Spleen (tissue), 11 donors: ENCODE measurements around the gene GSTT4. TPM values are rescaled to one million over a fixed set of nuclear protein-coding genes. Genes with fewer than 3 reads are reported as not detected.

Source experiments
- DNase-seq: peaks from one replicate; pipeline ENCODE4 v3.0.0-alpha.2; 2020
- H3K27ac ChIP-seq, 8 donors: fragments of 200-600 bp; sonication (generic) in 7 of 8; 1 replicate in 4 of 8; 2 replicates in 4 of 8; pipeline versions ENCODE4 v1.5.0 to v1.8.0; 2016 to 2021; ENCODE audit warnings: inconsistent platforms in 4 of 8, mild to moderate bottlenecking in 4 of 8, moderate library complexity in 1 of 8
- H3K27me3 ChIP-seq, 7 donors: fragments of 200-600 bp; sonication (generic) in 6 of 7; replicated peaks in 1 of 7; 1 replicate in 4 of 7; 2 replicates in 3 of 7; pipeline versions ENCODE4 v1.5.0 to v1.8.0; 2016 to 2021; ENCODE audit warnings: inconsistent platforms in 3 of 7, mild to moderate bottlenecking in 1 of 7
- H3K36me3 ChIP-seq, 6 donors: fragments of 200-600 bp; sonication (generic) in 5 of 6; 1 replicate in 4 of 6; 2 replicates in 2 of 6; pipeline versions ENCODE4 v1.5.0 to v1.8.0; 2016 to 2021; ENCODE audit warnings: inconsistent platforms in 2 of 6
- H3K4me1 ChIP-seq, 6 donors: fragments of 200-600 bp; sonication (generic) in 5 of 6; 1 replicate in 3 of 6; 2 replicates in 3 of 6; pipeline versions ENCODE4 v1.5.0 to v1.8.0; 2016 to 2021; ENCODE audit warnings: inconsistent platforms in 3 of 6
- H3K4me3 ChIP-seq, 8 donors: fragments of 200-600 bp; sonication (generic) in 7 of 8; 1 replicate in 4 of 8; 2 replicates in 4 of 8; pipeline versions ENCODE4 v1.5.0 to v1.8.0; 2016 to 2021; ENCODE audit warnings: inconsistent platforms in 4 of 8, mild to moderate bottlenecking in 4 of 8, moderate library complexity in 2 of 8
- H3K9me3 ChIP-seq, 8 donors: fragments of 200-600 bp; sonication (generic) in 7 of 8; 1 replicate in 4 of 8; 2 replicates in 4 of 8; pipeline versions ENCODE4 v1.5.0 to v1.8.0; 2016 to 2021; ENCODE audit warnings: inconsistent platforms in 4 of 8
- POLR2A ChIP-seq, 3 donors: fragments of 450-650 bp; IDR thresholded peaks; one replicate each; pipeline ENCODE4 v1.5.1; 2017; ENCODE audit warnings: antibody characterized with exemption in 3 of 3, mild to moderate bottlenecking in 1 of 3
- POLR2AphosphoS5 ChIP-seq, 3 donors: sonication (generic); formaldehyde crosslinking; IDR thresholded peaks; one replicate each; pipeline ENCODE4 v1.5.1; 2017; ENCODE audit warnings: antibody characterized with exemption in 3 of 3
- WGBS, 5 donors: extraction: QIAGEN DNeasy Blood & Tissue Kit in 3 of 5; methylation state at CpG; one replicate each; pipeline versions ENCODE4 v1.1.5 to v1.1.7; 2013 to 2018; 5-methylcytosine and 5-hydroxymethylcytosine counted together
- intact Hi-C: fragments of 100-400 bp; cut with DNase I; formaldehyde crosslinking; loops from one replicate; pipeline ENCODE4 v1.15.0; 2023; ENCODE audit warnings: low total_unique reads
- polyA plus RNA-seq, 3 donors: library from polyadenylated mRNA; stranded (reverse); fragments of 200-250 nt; gene quantifications; one replicate each; pipeline ENCODE4 v1.2.1, GENCODE V29; 2013
- total RNA-seq, 7 donors: library from RNA; depleted of rRNA in 3 of 7; stranded (reverse); fragments of >200 nt in 3 of 7; fragmentation: NEBNext Ultra II Directional in 4 of 7; extraction: Animal tissue kit (Norgen Biotek cat#: 25700) in 4 of 7; gene quantifications; one replicate each; pipeline versions ENCODE4 v1.1.0 to v1.2.1, GENCODE V29; 2016 to 2021
- TF ChIP-seq, protein P1 (sequence below), 11 experiments: fragments of 200-600 bp in 7 of 11; fragments of 450-650 bp in 4 of 11; sonication (generic) in 4 of 11; IDR thresholded peaks in 8 of 11; conservative IDR thresholded peaks in 3 of 11; 1 replicate in 7 of 11; 2 replicates in 4 of 11; pipeline versions ENCODE4 v1.4.0 to v1.8.0; 2016 to 2021; ENCODE audit warnings: antibody characterized with exemption in 11 of 11, inconsistent platforms in 4 of 11, mild to moderate bottlenecking in 1 of 11
- donor health status: healthy with polysubstance abuse.
- donor health status: DM: no; HTN: no; CAD: no; lungs with moderate emphysema.
- donor health status: DM: no; HTN: no; CAD: no.
- donor health status: Bipolar disorder and iron deficiency.
- donor health status: healthy.
- donor health status: DM: no; HTN: no; CAD: no.
- donor health status: DM: yes; HTN: yes; CAD: no.

GSTT4 gene
- total and polyA plus RNA-seq, 10 donors, result not detected

DNA sequence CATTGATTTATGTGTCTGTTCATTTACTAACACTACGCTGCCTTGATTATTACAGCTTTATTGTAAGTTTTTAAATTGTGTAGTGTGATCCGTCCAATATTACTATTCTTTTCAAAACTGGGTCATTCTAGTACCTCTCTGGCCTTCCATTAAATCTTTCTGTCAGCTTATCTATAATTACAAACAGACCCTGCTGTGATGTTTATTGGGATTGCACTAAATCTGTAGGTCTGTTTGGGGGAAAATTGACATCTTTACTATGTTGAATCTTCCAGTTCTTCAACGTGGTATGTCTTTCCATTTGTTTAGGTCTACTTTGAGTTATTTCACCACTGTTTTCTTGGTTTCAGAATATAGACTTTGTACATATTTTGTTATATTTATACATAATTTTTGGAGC, 21.5 kb upstream of the GSTT4 start:
- DNase-seq, result no peak
- no peak for TF ChIP-seq POLR2AphosphoS5 (IDR thresholded peaks at IDR 0.05)
- TF ChIP-seq, protein P1, sequence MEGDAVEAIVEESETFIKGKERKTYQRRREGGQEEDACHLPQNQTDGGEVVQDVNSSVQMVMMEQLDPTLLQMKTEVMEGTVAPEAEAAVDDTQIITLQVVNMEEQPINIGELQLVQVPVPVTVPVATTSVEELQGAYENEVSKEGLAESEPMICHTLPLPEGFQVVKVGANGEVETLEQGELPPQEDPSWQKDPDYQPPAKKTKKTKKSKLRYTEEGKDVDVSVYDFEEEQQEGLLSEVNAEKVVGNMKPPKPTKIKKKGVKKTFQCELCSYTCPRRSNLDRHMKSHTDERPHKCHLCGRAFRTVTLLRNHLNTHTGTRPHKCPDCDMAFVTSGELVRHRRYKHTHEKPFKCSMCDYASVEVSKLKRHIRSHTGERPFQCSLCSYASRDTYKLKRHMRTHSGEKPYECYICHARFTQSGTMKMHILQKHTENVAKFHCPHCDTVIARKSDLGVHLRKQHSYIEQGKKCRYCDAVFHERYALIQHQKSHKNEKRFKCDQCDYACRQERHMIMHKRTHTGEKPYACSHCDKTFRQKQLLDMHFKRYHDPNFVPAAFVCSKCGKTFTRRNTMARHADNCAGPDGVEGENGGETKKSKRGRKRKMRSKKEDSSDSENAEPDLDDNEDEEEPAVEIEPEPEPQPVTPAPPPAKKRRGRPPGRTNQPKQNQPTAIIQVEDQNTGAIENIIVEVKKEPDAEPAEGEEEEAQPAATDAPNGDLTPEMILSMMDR (IDR thresholded peaks at IDR 0.05 in 8 of 11, conservative IDR thresholded peaks at IDR 0.05 in 3 of 11), result no peak
- no peak for TF ChIP-seq POLR2A (IDR thresholded peaks at IDR 0.05)
- Histone ChIP-seq H3K4me3 (no peak overlapping the region), H3K27me3 (no peaks in the 10 kb centered on the region), H3K9me3 (no peaks in the 10 kb centered on the region), H3K36me3 (peaks cover 0 to 22% (median 0%) of the 10 kb centered on the region in 6 donors), H3K4me1 (peaks cover 0 to 30% (median 4%) of the 10 kb centered on the region in 6 donors), H3K27ac (no peak overlapping the region)
- intact Hi-C loops, result no loop called here
- 94 to 98% (median 96%) methylated on average over 3 of the region's 3 CpGs for WGBS, 5 donors

DNA sequence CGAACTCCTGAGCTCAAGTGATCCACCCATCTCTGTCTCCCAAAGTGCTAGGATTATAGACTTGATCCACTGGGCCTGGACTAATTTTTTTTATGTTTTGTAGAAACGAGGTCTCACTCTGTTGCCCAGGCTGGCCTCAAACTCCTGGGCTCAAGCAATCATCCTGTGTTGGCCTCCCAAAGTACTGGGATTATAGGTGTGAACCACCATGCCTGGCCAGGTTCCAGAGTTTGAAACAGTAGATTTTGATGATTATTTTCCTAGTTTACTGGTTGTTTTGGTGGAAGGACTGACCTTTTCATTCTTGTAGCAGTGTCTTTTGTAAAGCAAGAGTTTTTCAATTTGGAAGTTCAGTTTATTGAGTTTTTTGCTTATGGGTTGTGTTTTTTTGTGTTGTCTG, 20.8 kb upstream of the GSTT4 start:
- no peak overlapping the region for H3K4me3 ChIP-seq
- H3K9me3 ChIP-seq, result no peaks in the 10 kb centered on the region
- intact Hi-C loops, result no loop called here
- H3K27ac ChIP-seq, result no peak overlapping the region
- H3K36me3 ChIP-seq, result peaks cover 0 to 16% (median 0%) of the 10 kb centered on the region in 6 donors
- H3K4me1 ChIP-seq, result peaks cover 0 to 30% (median 4%) of the 10 kb centered on the region in 6 donors
- WGBS, 5 donors, result 86 to 94% (median 90%) methylated on average over 2 of the region's 2 CpGs
- TF ChIP-seq POLR2AphosphoS5 (IDR thresholded peaks at IDR 0.05), result no peak
- TF ChIP-seq POLR2A (IDR thresholded peaks at IDR 0.05), result no peak
- TF ChIP-seq, protein P1 (IDR thresholded peaks at IDR 0.05 in 8 of 11, conservative IDR thresholded peaks at IDR 0.05 in 3 of 11), result no peak
- no peaks in the 10 kb centered on the region for H3K27me3 ChIP-seq
- no peak for DNase-seq

DNA sequence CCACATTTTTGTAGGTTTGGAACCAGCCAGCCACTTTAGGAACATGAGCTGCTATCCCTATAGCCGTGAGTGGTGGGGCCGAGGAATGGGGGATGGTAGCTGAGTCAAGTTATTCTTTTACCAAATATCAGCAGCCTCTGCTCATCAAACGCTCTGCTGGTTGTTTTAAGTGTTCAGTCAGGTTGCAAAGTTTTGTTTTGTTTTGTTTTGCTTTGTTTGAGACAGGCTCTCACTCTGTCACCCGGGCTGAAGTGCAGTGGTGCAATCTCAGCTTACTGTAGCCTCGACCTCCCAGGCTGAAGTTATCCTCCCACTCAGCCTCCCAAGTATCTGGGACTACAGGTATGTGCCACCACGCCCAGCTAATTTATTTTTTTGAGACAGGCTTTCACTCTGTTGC, 20.2 kb upstream of the GSTT4 start:
- TF ChIP-seq POLR2A (IDR thresholded peaks at IDR 0.05), result no peak
- TF ChIP-seq, protein P1 (IDR thresholded peaks at IDR 0.05 in 8 of 11, conservative IDR thresholded peaks at IDR 0.05 in 3 of 11), result no peak
- TF ChIP-seq POLR2AphosphoS5 (IDR thresholded peaks at IDR 0.05), result no peak
- no peak overlapping the region for H3K4me3 ChIP-seq
- H3K27me3 ChIP-seq, result no peaks in the 10 kb centered on the region
- intact Hi-C loops, result no loop called here
- 74 to 94% (median 87%) methylated on average over 6 of the region's 6 CpGs for WGBS, 5 donors
- peaks cover 0 to 30% (median 4%) of the 10 kb centered on the region in 6 donors for H3K4me1 ChIP-seq
- no peaks in the 10 kb centered on the region for H3K9me3 ChIP-seq
- peaks cover 0 to 12% (median 0%) of the 10 kb centered on the region in 6 donors for H3K36me3 ChIP-seq
- no peak for DNase-seq
- no peak overlapping the region for H3K27ac ChIP-seq

DNA sequence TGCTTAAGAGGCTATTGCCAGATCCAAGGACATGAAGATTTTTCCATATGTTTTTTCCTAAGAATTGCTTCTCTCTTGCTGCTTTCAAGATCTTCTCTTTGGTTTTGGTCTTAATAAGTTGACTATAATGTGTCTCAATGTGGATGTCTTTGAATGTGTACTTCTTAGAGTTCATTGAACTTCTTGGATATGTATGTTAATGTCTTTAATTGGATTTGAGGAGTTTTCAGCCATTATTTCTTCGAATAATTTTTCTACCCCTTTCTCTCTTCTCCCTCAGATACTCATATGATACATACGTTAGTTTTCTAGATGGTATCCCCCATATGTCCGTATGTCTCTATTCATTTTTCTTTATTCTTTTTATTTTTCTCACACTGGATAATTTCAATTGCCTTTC, 19.1 kb upstream of the GSTT4 start:
- TF ChIP-seq POLR2AphosphoS5 (IDR thresholded peaks at IDR 0.05) (no peak), POLR2A (IDR thresholded peaks at IDR 0.05) (no peak)
- TF ChIP-seq, protein P1 (IDR thresholded peaks at IDR 0.05 in 8 of 11, conservative IDR thresholded peaks at IDR 0.05 in 3 of 11), result no peak
- Histone ChIP-seq H3K9me3 (no peaks in the 10 kb centered on the region), H3K4me1 (peaks cover 0 to 30% (median 4%) of the 10 kb centered on the region in 6 donors), H3K36me3 (peaks cover 0 to 12% (median 0%) of the 10 kb centered on the region in 6 donors), H3K27me3 (no peaks in the 10 kb centered on the region), H3K4me3 (no peak overlapping the region), H3K27ac (no peak overlapping the region)
- WGBS, 5 donors, result 95 to 99% (median 98%) methylated on average over 3 of the region's 3 CpGs
- no peak for DNase-seq
- intact Hi-C loops, result no loop called here
